Ecto neural progenitor cell (in vitro differentiated cells): Measurements from ENCODE around the gene TRMT6.

Source experiments
- DNase-seq: peaks from one replicate; pipeline ENCODE4 v3.0.0-alpha.2; 2018; ENCODE audit warnings: low spot score

TRMT6 gene

DNA sequence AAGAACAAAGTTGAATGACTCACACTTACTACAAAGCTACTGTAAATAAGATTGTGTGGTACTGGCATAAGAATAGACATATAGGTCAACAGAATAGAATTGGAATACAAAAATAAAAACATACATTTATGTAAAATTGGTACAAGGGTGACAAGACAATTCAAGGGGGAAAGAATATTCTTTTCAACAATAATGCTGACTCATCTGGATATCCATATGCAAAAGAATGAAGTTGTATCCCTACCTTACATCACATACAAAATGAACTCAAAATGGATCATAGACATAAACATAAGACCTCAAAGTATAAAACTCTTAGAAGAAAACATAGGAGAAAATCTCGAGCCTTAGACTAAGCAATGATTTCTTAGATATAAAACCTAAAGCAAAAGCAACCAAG is 50.9 kb downstream of the TRMT6 start:
- no peak for DNase-seq

DNA sequence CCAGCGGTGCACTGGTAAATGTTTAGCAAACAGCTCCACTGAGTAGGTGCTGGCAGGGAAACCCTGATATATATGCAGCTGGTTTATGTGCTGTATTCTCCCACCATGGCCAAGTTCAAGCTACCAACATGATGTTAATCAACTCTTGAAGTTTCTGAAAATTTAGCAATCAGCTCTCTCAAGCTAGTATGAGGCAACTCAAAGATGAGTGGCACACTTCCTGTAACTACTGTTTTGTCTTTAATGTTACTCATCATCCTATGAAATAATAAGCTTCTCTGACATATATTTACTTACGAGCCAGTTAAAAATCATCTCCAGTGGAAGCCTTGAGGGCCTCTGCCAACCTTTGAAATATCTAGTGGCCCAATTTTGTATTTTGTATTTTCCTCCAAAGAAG is 54.7 kb downstream of the TRMT6 start:
- no peak for DNase-seq

DNA sequence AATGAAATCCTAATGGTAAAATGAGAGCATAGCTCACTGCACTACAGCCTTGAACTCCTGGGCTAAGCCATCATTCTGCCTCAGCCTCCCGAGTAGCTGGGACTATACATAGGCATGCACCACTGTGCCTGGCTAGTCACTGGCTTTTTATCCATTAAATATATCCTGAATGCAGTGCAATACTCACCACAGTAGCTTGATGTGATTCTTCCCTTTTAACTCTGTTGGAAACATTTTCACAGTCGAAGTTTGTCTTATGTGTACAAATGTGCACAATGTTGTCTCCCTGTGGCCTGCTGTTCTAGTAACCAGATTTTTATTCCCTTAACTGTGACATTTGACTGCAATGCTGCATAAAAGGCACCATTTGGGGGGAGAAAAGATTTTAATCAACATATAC is 56.7 kb downstream of the TRMT6 start:
- DNase-seq: no peak

DNA sequence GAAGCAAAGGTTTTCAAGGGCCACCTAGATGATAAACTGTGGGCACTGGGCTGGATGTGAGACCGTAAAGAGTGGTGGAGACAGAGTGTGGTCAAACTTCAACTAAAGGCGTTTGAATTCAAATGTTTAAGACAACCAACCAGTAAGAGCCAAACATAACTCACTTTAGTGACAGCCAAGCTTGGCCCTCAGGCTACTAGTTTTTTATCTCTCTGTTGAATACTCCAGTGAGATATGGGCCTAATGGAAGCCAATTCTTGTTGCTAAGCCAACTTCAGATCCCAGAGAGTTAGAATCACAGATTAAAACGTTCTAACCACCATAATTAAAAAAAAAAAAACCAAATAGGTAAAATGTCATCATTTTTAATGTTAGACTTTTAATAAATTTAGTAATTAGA is 57.3 kb downstream of the TRMT6 start:
- no peak for DNase-seq

DNA sequence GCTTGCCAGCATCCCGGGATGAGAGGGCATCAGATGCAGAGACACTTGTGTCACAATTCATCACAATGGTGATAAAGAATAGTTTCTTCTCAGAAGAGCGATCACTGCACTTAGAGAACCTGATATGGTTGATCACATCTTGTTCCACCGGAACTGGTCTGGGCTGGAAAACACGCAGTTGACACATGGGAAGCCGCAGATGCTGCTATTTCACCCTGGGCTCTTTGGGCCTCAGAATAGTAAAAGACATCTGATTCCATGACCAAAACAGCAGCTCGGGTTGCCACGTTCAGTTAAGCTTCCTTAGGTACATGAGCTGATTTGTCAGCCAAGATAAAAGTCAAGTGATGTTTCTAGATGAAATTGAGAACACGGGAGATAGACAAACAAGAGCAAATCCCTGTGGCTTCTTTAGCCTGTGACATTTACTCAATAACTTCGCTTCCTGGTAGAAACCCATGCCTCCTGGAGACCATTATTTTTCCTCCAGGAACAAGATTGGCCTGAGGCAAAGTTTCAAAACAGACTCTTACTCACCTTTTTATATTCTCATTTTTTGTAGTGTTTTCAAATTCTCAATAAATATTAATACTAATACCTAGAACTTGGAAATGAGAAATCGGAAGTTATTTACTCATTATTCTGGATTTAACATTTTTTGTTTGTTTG is 59.4 kb downstream of the TRMT6 start:
- no peak for DNase-seq

DNA sequence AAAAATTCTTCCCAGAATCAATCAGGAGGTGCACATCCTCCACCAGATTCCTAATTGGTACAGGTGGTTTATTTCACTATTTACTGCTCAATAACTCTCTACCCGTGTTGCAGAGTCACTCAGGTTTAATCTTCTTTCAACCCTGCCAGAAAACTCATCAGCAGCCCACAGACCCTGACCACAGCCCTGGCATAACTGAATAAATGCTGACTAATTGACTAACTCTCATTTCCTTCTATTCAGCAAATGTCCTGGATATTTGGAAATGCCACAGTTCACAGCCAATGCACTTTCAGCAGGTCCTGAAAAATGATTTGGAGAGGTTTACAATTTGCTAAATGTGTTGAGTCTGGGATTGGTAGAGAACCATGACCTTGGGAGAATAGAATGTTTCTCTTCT is 62.3 kb downstream of the TRMT6 start:
- DNase-seq: no peak

DNA sequence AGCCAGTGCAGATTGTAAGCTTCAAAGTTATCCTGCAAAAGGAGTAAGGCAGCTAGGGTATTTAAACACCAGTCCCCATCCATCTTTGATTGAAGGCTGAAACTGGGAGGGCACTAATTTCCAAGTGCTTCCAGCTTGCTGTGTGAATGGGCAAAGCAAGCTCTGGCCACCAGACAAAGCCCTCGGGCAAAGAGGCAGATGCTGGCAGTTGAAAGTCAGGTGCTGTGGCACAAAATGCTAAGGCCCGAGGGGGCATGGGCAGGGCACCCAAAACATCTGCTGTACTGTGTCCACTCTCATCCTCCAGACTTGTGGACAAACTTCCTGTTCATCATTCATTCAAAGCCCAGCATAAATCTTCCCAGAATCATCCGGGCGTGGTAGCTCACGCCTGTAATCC is 62.9 kb downstream of the TRMT6 start:
- DNase-seq: no peak
